HG03520 (cell line): ENCODE measurements around the gene GFI1.
"Not testable (repeated sequence)": the region's sequence is repeated elsewhere in the genome, so short reads cannot be mapped to it uniquely, and the experiment has no call there.

Experiments used
- ATAC-seq: cut with Tn5 transposase; IDR thresholded peaks from one replicate; pipeline ENCODE4 v1.9.1; 2021; ENCODE audit warnings: mild to moderate bottlenecking, moderate library complexity; ENCODE audit not compliant: unreplicated experiment

Gene GFI1

GRCh38 chr1:92466683-92467352 is 19.9 kb downstream of the GFI1 start:
- no peak for ATAC-seq

- ATAC-seq: no peak
Measured at GRCh38 chr1:92465256-92465647, 21.5 kb downstream of the GFI1 start.

- ATAC-seq: no peak
Measured at GRCh38 chr1:92464588-92465255, 22.0 kb downstream of the GFI1 start.

- peak; percentile 62 for ATAC-seq
Measured at GRCh38 chr1:92461364-92462097, 25.2 kb downstream of the GFI1 start.

GRCh38 chr1:92459871-92460320 is 26.8 kb downstream of the GFI1 start:
- ATAC-seq: no peak

- no peak for ATAC-seq
Measured at GRCh38 chr1:92458146-92458545, 28.6 kb downstream of the GFI1 start.

GRCh38 chr1:92447976-92448375 is 38.7 kb downstream of the GFI1 start:
- no peak for ATAC-seq

GRCh38 chr1:92447033-92447681 is 39.6 kb downstream of the GFI1 start:
- ATAC-seq: no peak

- no peak for ATAC-seq
Measured at GRCh38 chr1:92446546-92446945, 40.2 kb downstream of the GFI1 start.

GRCh38 chr1:92445865-92446264 is 40.9 kb downstream of the GFI1 start:
- no peak for ATAC-seq

GRCh38 chr1:92444351-92444750 is 42.4 kb downstream of the GFI1 start:
- no peak for ATAC-seq

- no peak for ATAC-seq
Measured at GRCh38 chr1:92443893-92444292, 42.8 kb downstream of the GFI1 start.

- ATAC-seq: no peak
Measured at GRCh38 chr1:92442351-92442750, 44.4 kb downstream of the GFI1 start.

- ATAC-seq: no peak
Measured at GRCh38 chr1:92441697-92442342, 44.9 kb downstream of the GFI1 start.

- ATAC-seq: no peak
Measured at GRCh38 chr1:92441316-92441696, 45.4 kb downstream of the GFI1 start.

GRCh38 chr1:92439291-92439690 is 47.4 kb downstream of the GFI1 start:
- ATAC-seq: no peak

GRCh38 chr1:92434572-92434971 is 52.2 kb downstream of the GFI1 start:
- ATAC-seq: not testable (repeated sequence)

GRCh38 chr1:92430030-92430429 is 56.7 kb downstream of the GFI1 start:
- ATAC-seq: no peak

GRCh38 chr1:92425617-92426016 is 61.1 kb downstream of the GFI1 start:
- ATAC-seq: no peak
